ENCODE results near the gene RNH1. TPM values are rescaled to one million over a fixed set of nuclear protein-coding genes. Genes with fewer than 3 reads are reported as not detected.

Gene RNH1
- polyA plus RNA-seq, 1 experiment = 260 TPM

DNA sequence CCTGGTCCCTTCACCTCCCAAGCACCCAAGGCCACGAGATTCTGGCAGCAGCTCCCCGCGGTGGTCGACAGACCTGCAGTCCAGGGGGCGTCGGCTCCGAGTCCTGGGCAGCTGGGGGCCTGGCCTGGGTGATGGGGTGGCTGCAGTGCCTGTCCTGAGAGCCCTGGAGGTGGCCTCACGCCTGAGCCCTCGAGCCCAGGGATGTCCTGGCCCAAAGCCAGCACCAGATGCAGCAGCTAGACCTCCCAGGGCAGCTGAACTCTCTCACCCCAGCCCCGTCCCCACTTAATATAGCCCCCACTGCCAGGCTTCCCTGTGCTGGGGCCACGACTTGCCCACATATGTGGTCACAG, 46.9 kb upstream of the RNH1 start:
- TF ChIP-seq, protein P1, sequence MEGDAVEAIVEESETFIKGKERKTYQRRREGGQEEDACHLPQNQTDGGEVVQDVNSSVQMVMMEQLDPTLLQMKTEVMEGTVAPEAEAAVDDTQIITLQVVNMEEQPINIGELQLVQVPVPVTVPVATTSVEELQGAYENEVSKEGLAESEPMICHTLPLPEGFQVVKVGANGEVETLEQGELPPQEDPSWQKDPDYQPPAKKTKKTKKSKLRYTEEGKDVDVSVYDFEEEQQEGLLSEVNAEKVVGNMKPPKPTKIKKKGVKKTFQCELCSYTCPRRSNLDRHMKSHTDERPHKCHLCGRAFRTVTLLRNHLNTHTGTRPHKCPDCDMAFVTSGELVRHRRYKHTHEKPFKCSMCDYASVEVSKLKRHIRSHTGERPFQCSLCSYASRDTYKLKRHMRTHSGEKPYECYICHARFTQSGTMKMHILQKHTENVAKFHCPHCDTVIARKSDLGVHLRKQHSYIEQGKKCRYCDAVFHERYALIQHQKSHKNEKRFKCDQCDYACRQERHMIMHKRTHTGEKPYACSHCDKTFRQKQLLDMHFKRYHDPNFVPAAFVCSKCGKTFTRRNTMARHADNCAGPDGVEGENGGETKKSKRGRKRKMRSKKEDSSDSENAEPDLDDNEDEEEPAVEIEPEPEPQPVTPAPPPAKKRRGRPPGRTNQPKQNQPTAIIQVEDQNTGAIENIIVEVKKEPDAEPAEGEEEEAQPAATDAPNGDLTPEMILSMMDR (IDR thresholded peaks at IDR 0.05; ENCODE audit: insufficient read depth, low read depth, low read length) = no peak
- H3K36me3 ChIP-seq (ENCODE audit: control insufficient read depth, insufficient read depth, low read length) = 0 out of 2 replicates have a peak, but pooled peaks cover 1% of the 10 kb centered on the region
- DNase-seq (ENCODE audit: low read depth) = no peak
- H3K4me3 ChIP-seq (ENCODE audit: low read depth, low read length) = no peak overlapping the region
- CTCF ChIA-PET = interaction anchor here (0.6 to 2.5 kb wide), 9 partner anchors 9 to 208 kb away, joined by 3 to 21 read pairs (median 7); no protein-coding TSS in a partner anchor
- H3K27me3 ChIP-seq (ENCODE audit: control insufficient read depth, insufficient read depth, low read length) = peaks cover 15% of the 10 kb centered on the region
- POLR2A ChIA-PET = no interaction called here

DNA sequence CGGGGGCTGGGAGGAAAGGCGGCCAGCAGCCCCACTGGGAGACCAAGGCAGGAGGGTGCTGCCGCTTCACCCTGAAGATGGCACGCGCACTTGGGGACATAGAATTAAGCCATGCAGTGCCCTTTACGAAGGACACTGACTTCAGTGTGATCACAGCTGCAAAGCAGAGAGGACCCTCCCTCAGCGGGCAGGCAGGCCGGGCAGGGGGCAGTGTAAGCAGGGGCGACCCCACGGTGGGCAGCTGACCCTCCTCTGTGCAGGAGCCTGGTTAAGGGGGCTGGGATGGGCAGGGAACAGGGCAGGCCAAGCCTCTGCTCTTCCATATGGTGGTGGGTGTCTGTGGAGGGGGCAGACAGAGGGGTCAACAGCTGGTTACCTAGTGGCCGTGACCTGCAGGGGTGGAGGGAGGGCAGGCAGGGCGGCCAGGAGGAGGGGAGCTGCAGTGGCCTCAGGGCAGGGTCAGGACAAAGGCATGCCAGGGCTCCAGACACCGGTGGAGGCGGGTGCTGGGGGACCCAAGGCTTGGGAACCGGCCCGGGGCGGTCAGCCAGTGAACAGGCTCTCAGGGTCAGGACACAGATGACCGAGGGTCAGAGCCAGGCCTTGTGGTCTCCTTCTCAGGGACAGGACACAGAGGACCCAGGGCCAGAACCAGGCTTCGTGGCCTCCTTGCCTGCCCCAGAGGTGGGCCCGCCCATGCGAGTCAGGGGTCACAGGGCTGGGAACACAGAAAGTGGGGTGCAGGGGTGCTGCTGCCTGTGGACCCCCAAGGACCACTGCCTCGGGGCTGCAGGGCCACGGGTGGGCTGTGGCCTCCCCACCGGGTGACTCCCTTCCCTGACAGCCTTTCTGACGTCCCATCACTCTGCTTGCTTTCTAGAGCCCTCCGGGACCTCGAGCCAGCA, 46.3 kb upstream of the RNH1 start:
- no peak for DNase-seq (ENCODE audit: low read depth)
- Histone ChIP-seq H3K4me3 (ENCODE audit: low read depth, low read length) (no peak overlapping the region), H3K27me3 (ENCODE audit: control insufficient read depth, insufficient read depth, low read length) (peaks cover 15% of the 10 kb centered on the region), H3K36me3 (ENCODE audit: control insufficient read depth, insufficient read depth, low read length) (0 out of 2 replicates have a peak, but pooled peaks cover 1% of the 10 kb centered on the region)
- TF ChIP-seq, protein P1 (IDR thresholded peaks at IDR 0.05; ENCODE audit: insufficient read depth, low read depth, low read length) = no peak
- ChIA-PET CTCF (interaction anchor here (1.3 to 2.5 kb wide), 3 partner anchors 8 to 170 kb away, joined by 7 to 21 read pairs (median 18); no protein-coding TSS in a partner anchor), POLR2A (no interaction called here)

- no peak overlapping the region for H3K4me3 ChIP-seq (ENCODE audit: low read depth, low read length)
- ChIA-PET CTCF (no interaction called here), POLR2A (interaction anchor here (0.6 kb wide), 1 partner anchor 9 kb away, joined by 12 read pairs; no protein-coding TSS in a partner anchor)
- peaks cover 5% of the 10 kb centered on the region for H3K27me3 ChIP-seq (ENCODE audit: control insufficient read depth, insufficient read depth, low read length)
- DNase-seq (ENCODE audit: low read depth) = no peak
- TF ChIP-seq, protein P1 (IDR thresholded peaks at IDR 0.05; ENCODE audit: insufficient read depth, low read depth, low read length) = no peak
- H3K36me3 ChIP-seq (ENCODE audit: control insufficient read depth, insufficient read depth, low read length) = 0 out of 2 replicates have a peak, but pooled peaks cover 1% of the 10 kb centered on the region
Measured at GRCh38 chr11:551596-551995, 44.6 kb upstream of the RNH1 start.

GRCh38 chr11:551131-551530, 44.1 kb upstream of the RNH1 start:
- ChIA-PET POLR2A (interaction anchor here (0.6 kb wide), 1 partner anchor 8 kb away, joined by 12 read pairs; no protein-coding TSS in a partner anchor), CTCF (interaction anchor here (0.9 kb wide), 1 partner anchor 13 kb away, joined by 3 read pairs; the partner anchor contains the start of gene LRRC56)
- TF ChIP-seq, protein P1 (IDR thresholded peaks at IDR 0.05; ENCODE audit: insufficient read depth, low read depth, low read length) = no peak
- Histone ChIP-seq H3K4me3 (ENCODE audit: low read depth, low read length) (no peak overlapping the region), H3K27me3 (ENCODE audit: control insufficient read depth, insufficient read depth, low read length) (peaks cover 2% of the 10 kb centered on the region), H3K36me3 (ENCODE audit: control insufficient read depth, insufficient read depth, low read length) (0 out of 2 replicates have a peak, but pooled peaks cover 1% of the 10 kb centered on the region)
- no peak for DNase-seq (ENCODE audit: low read depth)

DNA sequence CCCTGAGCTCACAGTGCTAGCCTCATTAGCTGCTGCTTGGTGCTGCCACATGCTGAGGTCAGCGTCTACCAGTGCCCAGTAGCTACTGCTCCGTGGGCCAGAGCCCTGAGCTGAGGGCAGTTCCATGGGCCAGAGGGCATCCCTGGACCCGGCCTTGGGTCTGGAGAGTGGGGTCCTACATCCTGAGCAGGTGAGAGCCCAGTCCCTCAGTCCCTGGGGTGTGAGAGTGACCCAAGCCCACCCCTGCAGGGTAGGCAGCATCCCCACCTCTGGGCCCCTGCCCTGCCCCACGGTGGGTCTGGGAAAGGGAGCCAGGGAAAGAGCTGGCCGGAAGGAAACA, 43.7 kb upstream of the RNH1 start:
- H3K4me3 ChIP-seq (ENCODE audit: low read depth, low read length) = no peak overlapping the region
- peaks cover 2% of the 10 kb centered on the region for H3K27me3 ChIP-seq (ENCODE audit: control insufficient read depth, insufficient read depth, low read length)
- no peak for DNase-seq (ENCODE audit: low read depth)
- POLR2A ChIA-PET = interaction anchor here (0.6 kb wide), 1 partner anchor 8 kb away, joined by 12 read pairs; no protein-coding TSS in a partner anchor
- TF ChIP-seq, protein P1 (IDR thresholded peaks at IDR 0.05; ENCODE audit: insufficient read depth, low read depth, low read length) = no peak
- CTCF ChIA-PET = interaction anchor here (0.9 kb wide), 1 partner anchor 13 kb away, joined by 3 read pairs; the partner anchor contains the start of gene LRRC56
- H3K36me3 ChIP-seq (ENCODE audit: control insufficient read depth, insufficient read depth, low read length) = 0 out of 2 replicates have a peak, but pooled peaks cover 1% of the 10 kb centered on the region

Data from BJ (cell line).